Measurements from ENCODE around the gene OCEL1. TPM values are rescaled to one million over a fixed set of nuclear protein-coding genes. Genes with fewer than 3 reads are reported as not detected.

The OCEL1 gene
- total RNA-seq, 1 donor, result 3.9 TPM

DNA sequence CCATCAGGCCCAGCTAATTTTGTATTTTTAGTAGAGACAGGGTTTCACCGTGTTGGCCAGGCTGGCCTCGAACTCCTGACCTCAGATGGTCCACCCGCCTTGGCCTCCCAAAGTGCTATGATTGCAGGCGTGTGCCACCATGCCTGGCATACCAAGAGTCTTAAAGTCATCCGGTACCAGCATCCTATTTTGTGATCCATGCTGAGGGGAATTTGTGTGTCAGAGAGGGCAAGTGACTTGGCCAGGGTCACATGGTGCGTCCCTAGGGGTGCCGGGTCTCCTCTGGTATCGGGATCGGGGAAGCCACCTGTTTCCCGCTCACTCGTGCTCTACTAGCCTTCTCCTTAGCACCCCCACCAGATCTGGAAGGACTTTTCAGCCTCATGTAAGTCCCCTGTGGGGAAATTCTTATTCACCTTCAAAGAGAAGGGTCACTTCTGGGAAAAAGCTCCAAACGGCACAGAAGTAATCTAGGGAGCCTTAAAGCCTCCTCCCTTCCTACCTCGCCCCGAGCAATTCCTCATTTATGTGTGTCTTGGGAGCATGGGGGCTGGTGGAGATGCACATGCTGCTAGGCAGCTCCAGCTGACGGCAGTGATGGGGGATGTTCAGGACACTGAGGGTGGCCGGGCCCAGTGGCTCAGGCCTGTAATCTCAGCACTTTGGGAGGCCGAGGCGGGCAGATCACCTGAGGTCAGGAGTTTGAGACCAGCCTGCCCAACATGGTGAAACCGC lies 49.6 kb downstream of the OCEL1 start:
- H3K4me3 ChIP-seq (ENCODE audit: low read depth, low read length), result no peak overlapping the region
- no peak for DNase-seq (ENCODE audit: low read depth)
- no peak for TF ChIP-seq CTCF (IDR thresholded peaks at IDR 0.05; ENCODE audit: insufficient read depth, low read depth, low read length)

Other genes starting within 250 kb of the OCEL1 start
- gene CPAMD8, start 199.4 kb upstream of the OCEL1 start, total RNA-seq, result 0.43 and 0.64 TPM in 2 replicates
- gene HAUS8, start 150.8 kb upstream of the OCEL1 start, total RNA-seq, result 3.5 TPM in 2 replicates
- 99.3 and 118 TPM in 2 replicates for gene MYO9B, start 150.4 kb upstream of the OCEL1 start, total RNA-seq
- 18.1 and 23.8 TPM in 2 replicates for gene USE1, start 10.9 kb upstream of the OCEL1 start, total RNA-seq
- 51.0 and 56.0 TPM in 2 replicates for gene NR2F6, start 19.7 kb downstream of the OCEL1 start, total RNA-seq
- gene USHBP1, start 38.5 kb downstream of the OCEL1 start, total RNA-seq, result not detected in 2 replicates
- gene BABAM1, start 41.2 kb downstream of the OCEL1 start, total RNA-seq, result 101 and 124 TPM in 2 replicates
- 0.32 and 0.86 TPM in 2 replicates for gene ANKLE1, start 55.7 kb downstream of the OCEL1 start, total RNA-seq
- 13.8 and 15.5 TPM in 2 replicates for gene ABHD8, start 77.2 kb downstream of the OCEL1 start, total RNA-seq
- 29.8 and 32.2 TPM in 2 replicates for gene MRPL34, start 79.6 kb downstream of the OCEL1 start, total RNA-seq
- 14.8 and 16.8 TPM in 2 replicates for gene DDA1, start 83.3 kb downstream of the OCEL1 start, total RNA-seq
- 3.5 and 3.9 TPM in 2 replicates for gene ANO8, start 108.6 kb downstream of the OCEL1 start, total RNA-seq
- gene GTPBP3, start 111.3 kb downstream of the OCEL1 start, total RNA-seq, result 14.2 and 16.1 TPM in 2 replicates
- not detected in 2 replicates for gene PLVAP, start 151.1 kb downstream of the OCEL1 start, total RNA-seq
- gene CCDC194, start 168.0 kb downstream of the OCEL1 start, total RNA-seq, result not detected in 2 replicates
- gene BST2, start 179.4 kb downstream of the OCEL1 start, total RNA-seq, result 2.6 and 7.8 TPM in 2 replicates
- gene MVB12A, start 193.8 kb downstream of the OCEL1 start, total RNA-seq, result 32.0 and 47.0 TPM in 2 replicates
- gene TMEM221, start 222.4 kb downstream of the OCEL1 start, total RNA-seq, result not detected in 2 replicates
- not detected in 2 replicates for gene NXNL1, start 234.7 kb downstream of the OCEL1 start, total RNA-seq
- gene SLC27A1, start 244.3 kb downstream of the OCEL1 start, total RNA-seq, result 10.8 and 15.5 TPM in 2 replicates